GM19455 (cell line): ENCODE results near the gene WDR27.
A peak's percentile ranks its signal among the peaks of the same experiment; 100 is the strongest.

Experiments used
- ATAC-seq: cut with Tn5 transposase; IDR thresholded peaks from one replicate; pipeline ENCODE4 v1.9.1; 2021; ENCODE audit not compliant: unreplicated experiment

The WDR27 gene

GRCh38 chr6:169568314-169569087, 133.3 kb downstream of the WDR27 start:
- ATAC-seq = peak; percentile 46

GRCh38 chr6:169567819-169568218, 134.0 kb downstream of the WDR27 start:
- ATAC-seq = no peak

GRCh38 chr6:169566961-169567750, 134.7 kb downstream of the WDR27 start:
- no peak for ATAC-seq

GRCh38 chr6:169566319-169566718, 135.5 kb downstream of the WDR27 start:
- ATAC-seq = no peak

GRCh38 chr6:169564453-169565240, 137.2 kb downstream of the WDR27 start:
- ATAC-seq = no peak

GRCh38 chr6:169561665-169562064, 140.2 kb downstream of the WDR27 start:
- ATAC-seq = no peak

GRCh38 chr6:169559592-169559991, 142.2 kb downstream of the WDR27 start:
- no peak for ATAC-seq

GRCh38 chr6:169558774-169559441, 142.9 kb downstream of the WDR27 start:
- ATAC-seq = no peak

- no peak for ATAC-seq
These were observed 143.5 kb downstream of the WDR27 start for GRCh38 chr6:169558378-169558773.

- no peak for ATAC-seq
These were observed 143.9 kb downstream of the WDR27 start for GRCh38 chr6:169557887-169558286.

GRCh38 chr6:169556758-169557548, 144.9 kb downstream of the WDR27 start:
- ATAC-seq = peak; percentile 100

- ATAC-seq = no peak
These were observed 145.7 kb downstream of the WDR27 start for GRCh38 chr6:169555971-169556617.

- ATAC-seq = no peak
These were observed 155.8 kb downstream of the WDR27 start for GRCh38 chr6:169545982-169546381.

GRCh38 chr6:169543704-169544103, 158.1 kb downstream of the WDR27 start:
- no peak for ATAC-seq

- ATAC-seq = no peak
These were observed 159.3 kb downstream of the WDR27 start for GRCh38 chr6:169542491-169542890.

- ATAC-seq = no peak
These were observed 162.5 kb downstream of the WDR27 start for GRCh38 chr6:169539176-169539897.

GRCh38 chr6:169536446-169537170, 165.2 kb downstream of the WDR27 start:
- ATAC-seq = no peak

GRCh38 chr6:169534039-169534421, 167.8 kb downstream of the WDR27 start:
- ATAC-seq = no peak
